Neuronal stem cell (in vitro differentiated cells): ENCODE measurements around the gene HS3ST4.

Experiments used
- DNase-seq: peaks from one replicate; pipeline ENCODE4 v3.0.0-alpha.2; 2013; ENCODE audit warnings: low spot score
- H2AFZ ChIP-seq: one replicate; pipeline ENCODE4 v1.6.1; 2013; ENCODE audit warnings: mild to moderate bottlenecking, low read length, inconsistent platforms
- H2AK5ac ChIP-seq: 2 replicates; pipeline ENCODE4 v1.6.1; 2013; ENCODE audit warnings: low read depth, mild to moderate bottlenecking, inconsistent platforms, low read length, moderate library complexity, mixed read lengths
- H2BK120ac ChIP-seq: 2 replicates; pipeline ENCODE4 v1.6.1; 2013; ENCODE audit warnings: low read depth, mild to moderate bottlenecking, inconsistent platforms, low read length, moderate library complexity, mixed read lengths
- H2BK12ac ChIP-seq: one replicate; pipeline ENCODE4 v1.6.1; 2013; ENCODE audit warnings: low read length, inconsistent platforms
- H2BK15ac ChIP-seq: 2 replicates; pipeline ENCODE4 v1.6.1; 2013; ENCODE audit warnings: mild to moderate bottlenecking, low read length, inconsistent platforms, mixed read lengths
- H2BK5ac ChIP-seq: one replicate; pipeline ENCODE4 v1.6.1; 2013; ENCODE audit warnings: inconsistent platforms, mild to moderate bottlenecking, low read length, moderate library complexity
- H3K14ac ChIP-seq: one replicate; pipeline ENCODE4 v1.6.1; 2013; ENCODE audit warnings: low read length, inconsistent platforms
- H3K18ac ChIP-seq: 2 replicates; pipeline ENCODE4 v1.6.1; 2013; ENCODE audit warnings: low read length, inconsistent platforms
- H3K23ac ChIP-seq: 2 replicates; pipeline ENCODE4 v1.6.1; 2013; ENCODE audit warnings: low read depth, mild to moderate bottlenecking, mixed read lengths, low read length, inconsistent platforms; ENCODE audit not compliant: poor library complexity
- H3K27ac ChIP-seq: replicated peaks from 3 replicates; pipeline ENCODE4 v1.5.1; 2013; ENCODE audit warnings: low read length, inconsistent platforms
- H3K27me3 ChIP-seq, 3 experiments: 2 replicates each; pipeline ENCODE4 v1.6.1; 2013; ENCODE audit warnings: low read length in 3 of 3, mild to moderate bottlenecking in 2 of 3, inconsistent platforms in 1 of 3, low read depth in 1 of 3, mixed read lengths in 1 of 3, moderate library complexity in 1 of 3; ENCODE audit not compliant: control insufficient read depth in 3 of 3, insufficient read depth in 3 of 3
- H3K36me3 ChIP-seq, 2 donors: replicated peaks in 1 of 2; 2 replicates each; pipeline ENCODE4 v1.6.1; 2013; ENCODE audit warnings: low read length in 2 of 2; ENCODE audit not compliant: control insufficient read depth in 2 of 2, insufficient read depth in 2 of 2
- H3K4ac ChIP-seq: 2 replicates; pipeline ENCODE4 v1.6.1; 2013; ENCODE audit warnings: inconsistent platforms, mild to moderate bottlenecking, low read length, moderate library complexity
- H3K4me1 ChIP-seq, 2 donors: 1 replicate in 1 of 2; 2 replicates in 1 of 2; pipeline ENCODE4 v1.6.1; 2013; ENCODE audit warnings: low read length in 2 of 2, low read depth in 1 of 2; ENCODE audit not compliant: control insufficient read depth in 2 of 2, insufficient read depth in 1 of 2
- H3K4me2 ChIP-seq: one replicate; pipeline ENCODE4 v1.6.1; 2013; ENCODE audit warnings: mild to moderate bottlenecking, low read length, inconsistent platforms; ENCODE audit not compliant: insufficient read depth, poor library complexity, severe bottlenecking
- H3K4me3 ChIP-seq, 2 donors: 2 replicates each; pipeline ENCODE4 v1.5.1; 2013; ENCODE audit warnings: low read length in 2 of 2, mild to moderate bottlenecking in 2 of 2, inconsistent platforms in 1 of 2, moderate library complexity in 1 of 2
- H3K79me1 ChIP-seq: one replicate; pipeline ENCODE4 v1.6.1; 2013; ENCODE audit warnings: low read depth, mild to moderate bottlenecking, inconsistent platforms, low read length, moderate library complexity
- H3K9ac ChIP-seq: one replicate; pipeline ENCODE4 v1.6.1; 2013; ENCODE audit warnings: mild to moderate bottlenecking, low read depth, low read length, inconsistent platforms; ENCODE audit not compliant: poor library complexity
- H3K9me3 ChIP-seq, 2 donors: replicated peaks in 1 of 2; 2 replicates each; pipeline versions ENCODE3 to v1.6.1; 2013; ENCODE audit warnings: low read length in 2 of 2, mild to moderate bottlenecking in 2 of 2, inconsistent platforms in 1 of 2, low read depth in 1 of 2, mixed read lengths in 1 of 2, moderate library complexity in 1 of 2; ENCODE audit not compliant: control insufficient read depth in 2 of 2, insufficient read depth in 1 of 2
- H4K8ac ChIP-seq: one replicate; pipeline ENCODE4 v1.6.1; 2013; ENCODE audit warnings: low read depth, mild to moderate bottlenecking, inconsistent platforms, low read length, moderate library complexity
- H4K91ac ChIP-seq: one replicate; pipeline ENCODE4 v1.6.1; 2013; ENCODE audit warnings: low read length, low read depth, mild to moderate bottlenecking, inconsistent platforms; ENCODE audit not compliant: poor library complexity
- WGBS, 2 donors: extraction: QIAGEN DNeasy Blood & Tissue Kit; methylation state at CpG; one replicate each; pipeline ENCODE4 v1.1.7; 2013; ENCODE audit warnings: missing lambda C conversion rate in 2 of 2, mixed read lengths in 1 of 2; ENCODE audit not compliant: insufficient read length in 2 of 2, insufficient replicate concordance in 1 of 2; ENCODE audit errors: extremely low coverage in 2 of 2; 5-methylcytosine and 5-hydroxymethylcytosine counted together

HS3ST4 gene

GRCh38 chr16:26005336-26005735 is 313.6 kb downstream of the HS3ST4 start:
- Histone ChIP-seq H3K4me1 (no peaks in the 10 kb centered on the region), H3K27me3 (no peaks in the 10 kb centered on the region), H3K79me1 (no peaks in the 10 kb centered on the region), H2AK5ac (no peak overlapping the region), H3K27ac (no peak overlapping the region), H2BK12ac (no peak overlapping the region), H3K23ac (no peak overlapping the region), H3K14ac (no peak overlapping the region), H2AFZ (no peak overlapping the region), H2BK5ac (no peak overlapping the region), H3K4me2 (no peak overlapping the region), H3K9me3 (peaks cover 0 to 1% of the 10 kb centered on the region in 2 donors), H3K4me3 (no peak overlapping the region), H2BK15ac (no peak overlapping the region), H3K36me3 (no peaks in the 10 kb centered on the region), H3K18ac (no peak overlapping the region), H2BK120ac (no peak overlapping the region), H4K91ac (no peak overlapping the region), H4K8ac (no peak overlapping the region), H3K4ac (no peak overlapping the region), H3K9ac (no peak overlapping the region)
- DNase-seq = no peak
- no CpG with 5 or more reads among the region's 5 CpGs for whole genome bisulfite sequencing, 2 donors

- Histone ChIP-seq H2BK15ac (no peak overlapping the region), H2BK5ac (no peak overlapping the region), H3K23ac (no peak overlapping the region), H3K4me2 (no peak overlapping the region), H4K8ac (no peak overlapping the region), H3K4me3 (no peak overlapping the region), H2AK5ac (no peak overlapping the region), H3K14ac (no peak overlapping the region), H2BK120ac (no peak overlapping the region), H2BK12ac (no peak overlapping the region), H3K79me1 (no peaks in the 10 kb centered on the region), H2AFZ (no peak overlapping the region), H3K27me3 (no peaks in the 10 kb centered on the region), H3K9ac (no peak overlapping the region), H3K4ac (no peak overlapping the region), H4K91ac (no peak overlapping the region), H3K4me1 (no peaks in the 10 kb centered on the region), H3K18ac (no peak overlapping the region), H3K36me3 (no peaks in the 10 kb centered on the region), H3K9me3 (no peaks in the 10 kb centered on the region), H3K27ac (no peak overlapping the region)
- no CpG with 5 or more reads among the region's 1 CpG for WGBS, 2 donors
- DNase-seq = no peak
These were observed 320.6 kb downstream of the HS3ST4 start for GRCh38 chr16:26012376-26012775.

- Histone ChIP-seq H4K91ac (no peak overlapping the region), H3K9ac (no peak overlapping the region), H2BK12ac (no peak overlapping the region), H3K4me1 (no peaks in the 10 kb centered on the region), H2BK120ac (no peak overlapping the region), H2BK5ac (no peak overlapping the region), H2AK5ac (no peak overlapping the region), H3K23ac (no peak overlapping the region), H3K18ac (no peak overlapping the region), H4K8ac (no peak overlapping the region), H3K79me1 (no peaks in the 10 kb centered on the region), H3K27me3 (no peaks in the 10 kb centered on the region), H2AFZ (no peak overlapping the region), H3K14ac (no peak overlapping the region), H3K4me3 (no peak overlapping the region), H2BK15ac (no peak overlapping the region), H3K27ac (no peak overlapping the region), H3K4ac (no peak overlapping the region), H3K36me3 (no peaks in the 10 kb centered on the region), H3K9me3 (no peaks in the 10 kb centered on the region), H3K4me2 (no peak overlapping the region)
- DNase-seq = no peak
- WGBS, 2 donors = no CpG with 5 or more reads among the region's 3 CpGs
These were observed 324.0 kb downstream of the HS3ST4 start for GRCh38 chr16:26015776-26016175.

GRCh38 chr16:26016989-26017388 is 325.2 kb downstream of the HS3ST4 start:
- no peak overlapping the region for H2BK12ac ChIP-seq
- DNase-seq = no peak
- H3K4me1 ChIP-seq = no peaks in the 10 kb centered on the region
- no peaks in the 10 kb centered on the region for H3K27me3 ChIP-seq
- H2AFZ ChIP-seq = no peak overlapping the region
- no peaks in the 10 kb centered on the region for H3K79me1 ChIP-seq
- H4K91ac ChIP-seq = no peak overlapping the region
- H4K8ac ChIP-seq = no peak overlapping the region
- H3K9me3 ChIP-seq = no peaks in the 10 kb centered on the region
- no peak overlapping the region for H3K4ac ChIP-seq
- H3K27ac ChIP-seq = no peak overlapping the region
- no peak overlapping the region for H3K9ac ChIP-seq
- H2BK120ac ChIP-seq = no peak overlapping the region
- no peaks in the 10 kb centered on the region for H3K36me3 ChIP-seq
- no peak overlapping the region for H2BK5ac ChIP-seq
- H3K14ac ChIP-seq = no peak overlapping the region
- no peak overlapping the region for H3K18ac ChIP-seq
- WGBS, 2 donors = no CpG with 5 or more reads among the region's 2 CpGs
- no peak overlapping the region for H2AK5ac ChIP-seq
- no peak overlapping the region for H2BK15ac ChIP-seq
- H3K23ac ChIP-seq = no peak overlapping the region
- no peak overlapping the region for H3K4me2 ChIP-seq
- no peak overlapping the region for H3K4me3 ChIP-seq
